ENCODE data around the gene TTC24.
A peak's percentile ranks its signal among the peaks of the same experiment; 100 is the strongest.

Gene TTC24

GRCh38 chr1:156591181-156591431, 11.6 kb downstream of the TTC24 start:
- H3K4me1 ChIP-seq (ENCODE audit: control insufficient read depth, low read depth, low read length) = peaks cover 7% of the 10 kb centered on the region
- peaks cover 30% of the 10 kb centered on the region for H3K36me3 ChIP-seq (ENCODE audit: control insufficient read depth, low read depth, low read length)
- H3K4me3 ChIP-seq (ENCODE audit: low read length) = peak overlapping the region; percentile 78
- no peaks in the 10 kb centered on the region for H3K27me3 ChIP-seq (ENCODE audit: control insufficient read depth, insufficient read depth, low read length)
- H3K27ac ChIP-seq (ENCODE audit: low read length) = peak overlapping the region; percentile 8
- no peaks in the 10 kb centered on the region for H3K9me3 ChIP-seq (ENCODE audit: control insufficient read depth, low read depth, low read length)
- H3K9ac ChIP-seq (ENCODE audit: low read length) = peak overlapping the region; percentile 73

DNA sequence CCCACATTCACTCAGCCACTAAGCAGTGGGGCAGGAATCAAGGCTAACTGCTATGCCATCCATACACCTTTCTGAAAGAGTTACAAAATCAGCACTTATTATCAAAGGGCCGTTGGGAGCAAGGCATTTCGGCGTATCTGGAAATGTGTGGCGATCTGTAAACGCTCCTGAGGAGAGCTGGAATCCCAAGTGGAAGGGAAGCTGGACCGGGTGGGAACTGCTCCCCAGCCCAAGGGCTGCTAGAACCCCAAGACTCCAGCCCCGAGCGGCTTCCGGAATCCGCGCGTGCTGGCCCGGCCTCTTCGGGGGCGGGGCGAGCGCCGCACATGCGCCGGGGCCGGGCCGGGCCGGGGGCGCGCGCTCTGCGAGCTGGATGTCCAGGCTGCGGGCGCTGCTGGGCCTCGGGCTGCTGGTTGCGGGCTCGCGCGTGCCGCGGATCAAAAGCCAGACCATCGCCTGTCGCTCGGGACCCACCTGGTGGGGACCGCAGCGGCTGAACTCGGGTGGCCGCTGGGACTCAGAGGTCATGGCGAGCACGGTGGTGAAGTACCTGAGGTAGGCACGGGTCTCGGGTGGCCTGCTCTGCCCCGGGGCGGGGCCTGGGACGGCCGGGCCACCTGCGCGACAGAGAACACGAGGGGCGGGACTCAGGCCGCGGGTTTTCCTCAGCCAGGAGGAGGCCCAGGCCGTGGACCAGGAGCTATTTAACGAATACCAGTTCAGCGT, 12.1 kb downstream of the TTC24 start, which contains the start of gene NAXE:
Gene NAXE (plus strand): TSS at position 345 of the 726 bp plus-strand sequence. CDS start 29 bp downstream, at position 374.
- Histone ChIP-seq H3K36me3 (ENCODE audit: control insufficient read depth, low read depth, low read length) (peaks cover 35% of the 10 kb centered on the region), H3K9me3 (ENCODE audit: control insufficient read depth, low read depth, low read length) (no peaks in the 10 kb centered on the region), H3K4me1 (ENCODE audit: control insufficient read depth, low read depth, low read length) (peaks cover 7% of the 10 kb centered on the region), H3K9ac (ENCODE audit: low read length) (peak within 1 kb of the TSS; percentile 73), H3K27ac (ENCODE audit: low read length) (peak within 1 kb of the TSS; percentile 60), H3K27me3 (ENCODE audit: control insufficient read depth, insufficient read depth, low read length) (no peaks in the 10 kb centered on the region), H3K4me3 (ENCODE audit: low read length) (peak within 1 kb of the TSS; percentile 78)

- H3K27me3 ChIP-seq (ENCODE audit: control insufficient read depth, insufficient read depth, low read length) = no peaks in the 10 kb centered on the region
- no peaks in the 10 kb centered on the region for H3K9me3 ChIP-seq (ENCODE audit: control insufficient read depth, low read depth, low read length)
- peak overlapping the region; percentile 60 for H3K27ac ChIP-seq (ENCODE audit: low read length)
- H3K4me1 ChIP-seq (ENCODE audit: control insufficient read depth, low read depth, low read length) = peaks cover 7% of the 10 kb centered on the region
- peaks cover 43% of the 10 kb centered on the region for H3K36me3 ChIP-seq (ENCODE audit: control insufficient read depth, low read depth, low read length)
- peak overlapping the region; percentile 73 for H3K9ac ChIP-seq (ENCODE audit: low read length)
- H3K4me3 ChIP-seq (ENCODE audit: low read length) = peak overlapping the region; percentile 78
These were observed 12.8 kb downstream of the TTC24 start for GRCh38 chr1:156592158-156592909.

GRCh38 chr1:156592910-156593660, 13.6 kb downstream of the TTC24 start:
- Histone ChIP-seq H3K27ac (ENCODE audit: low read length) (no peak overlapping the region), H3K9me3 (ENCODE audit: control insufficient read depth, low read depth, low read length) (no peaks in the 10 kb centered on the region), H3K9ac (ENCODE audit: low read length) (no peak overlapping the region), H3K4me3 (ENCODE audit: low read length) (peak overlapping the region; percentile 78), H3K4me1 (ENCODE audit: control insufficient read depth, low read depth, low read length) (peaks cover 7% of the 10 kb centered on the region), H3K27me3 (ENCODE audit: control insufficient read depth, insufficient read depth, low read length) (no peaks in the 10 kb centered on the region), H3K36me3 (ENCODE audit: control insufficient read depth, low read depth, low read length) (peaks cover 50% of the 10 kb centered on the region)

- Histone ChIP-seq H3K9ac (ENCODE audit: low read length) (no peak overlapping the region), H3K4me1 (ENCODE audit: control insufficient read depth, low read depth, low read length) (peaks cover 7% of the 10 kb centered on the region), H3K4me3 (ENCODE audit: low read length) (no peak overlapping the region), H3K9me3 (ENCODE audit: control insufficient read depth, low read depth, low read length) (no peaks in the 10 kb centered on the region), H3K27me3 (ENCODE audit: control insufficient read depth, insufficient read depth, low read length) (no peaks in the 10 kb centered on the region), H3K27ac (ENCODE audit: low read length) (no peak overlapping the region), H3K36me3 (ENCODE audit: control insufficient read depth, low read depth, low read length) (peaks cover 55% of the 10 kb centered on the region)
These were observed 14.1 kb downstream of the TTC24 start for GRCh38 chr1:156593661-156593989.

DNA sequence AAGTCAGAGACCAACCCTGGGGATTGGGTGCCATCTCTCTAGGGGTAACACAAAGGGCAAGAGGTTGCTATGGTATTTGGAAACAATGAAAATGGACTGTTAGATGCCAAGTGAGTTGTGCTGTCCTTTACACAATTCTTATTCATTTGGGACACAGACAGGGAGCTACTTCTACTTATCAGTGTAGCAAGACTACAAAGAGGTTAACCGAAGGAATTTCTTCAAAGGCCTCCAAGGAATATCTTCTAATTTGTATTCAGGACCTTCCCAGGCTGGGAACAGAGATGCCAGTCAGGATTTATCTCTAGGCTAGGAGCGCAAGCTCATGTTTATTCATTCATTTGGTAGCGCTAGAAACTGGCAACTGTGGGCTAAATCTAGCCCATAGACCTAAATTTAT, 14.7 kb downstream of the TTC24 start:
- Histone ChIP-seq H3K9me3 (ENCODE audit: control insufficient read depth, low read depth, low read length) (no peaks in the 10 kb centered on the region), H3K36me3 (ENCODE audit: control insufficient read depth, low read depth, low read length) (peaks cover 60% of the 10 kb centered on the region), H3K9ac (ENCODE audit: low read length) (no peak overlapping the region), H3K4me1 (ENCODE audit: control insufficient read depth, low read depth, low read length) (peaks cover 7% of the 10 kb centered on the region), H3K27ac (ENCODE audit: low read length) (no peak overlapping the region), H3K4me3 (ENCODE audit: low read length) (no peak overlapping the region), H3K27me3 (ENCODE audit: control insufficient read depth, insufficient read depth, low read length) (no peaks in the 10 kb centered on the region)

DNA sequence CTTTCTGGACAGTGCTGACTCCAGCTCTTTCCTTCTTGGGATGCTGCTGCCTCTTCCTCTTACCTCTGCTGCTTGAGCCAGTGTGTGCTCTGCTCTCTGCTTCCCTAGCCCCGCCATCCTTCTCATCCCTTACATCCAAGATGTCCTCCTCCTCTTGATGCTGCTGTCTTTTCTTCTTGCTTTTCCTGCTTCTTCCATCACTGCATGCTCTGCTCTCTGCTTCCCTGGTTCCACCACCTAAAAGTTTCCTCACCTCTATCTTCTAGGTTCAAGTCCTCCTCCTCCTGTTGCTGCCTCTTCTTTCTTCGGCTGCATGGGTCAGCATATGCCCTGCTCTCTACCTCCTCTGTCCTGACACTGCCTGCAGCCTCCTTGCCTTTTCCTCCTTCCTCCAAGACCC, 15.5 kb downstream of the TTC24 start:
- peaks cover 7% of the 10 kb centered on the region for H3K4me1 ChIP-seq (ENCODE audit: control insufficient read depth, low read depth, low read length)
- H3K9ac ChIP-seq (ENCODE audit: low read length) = no peak overlapping the region
- H3K36me3 ChIP-seq (ENCODE audit: control insufficient read depth, low read depth, low read length) = peaks cover 60% of the 10 kb centered on the region
- no peak overlapping the region for H3K27ac ChIP-seq (ENCODE audit: low read length)
- H3K4me3 ChIP-seq (ENCODE audit: low read length) = no peak overlapping the region
- H3K27me3 ChIP-seq (ENCODE audit: control insufficient read depth, insufficient read depth, low read length) = no peaks in the 10 kb centered on the region
- H3K9me3 ChIP-seq (ENCODE audit: control insufficient read depth, low read depth, low read length) = no peaks in the 10 kb centered on the region

DNA sequence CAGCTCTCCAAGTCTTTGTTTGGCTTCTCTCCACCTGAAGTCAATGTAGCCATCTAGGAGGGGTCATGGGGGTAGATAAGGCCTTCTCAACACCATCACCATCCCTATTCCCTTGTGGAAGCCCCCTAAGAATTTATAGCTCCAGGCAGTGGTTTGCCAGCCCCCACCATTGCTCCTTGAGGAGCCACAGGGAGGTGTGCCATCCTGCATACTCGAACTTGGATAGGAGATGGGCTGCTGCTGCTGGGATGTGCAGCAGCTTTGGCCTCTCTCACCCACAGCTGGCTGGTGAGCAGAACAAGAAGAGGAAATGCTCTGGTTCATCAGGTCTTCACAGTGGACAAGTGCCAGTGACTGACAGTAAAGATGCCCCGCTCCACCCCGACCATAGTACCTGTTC, 16.9 kb downstream of the TTC24 start:
- H3K27ac ChIP-seq (ENCODE audit: low read length) = no peak overlapping the region
- no peak overlapping the region for H3K9ac ChIP-seq (ENCODE audit: low read length)
- H3K27me3 ChIP-seq (ENCODE audit: control insufficient read depth, insufficient read depth, low read length) = no peaks in the 10 kb centered on the region
- no peak overlapping the region for H3K4me3 ChIP-seq (ENCODE audit: low read length)
- H3K9me3 ChIP-seq (ENCODE audit: control insufficient read depth, low read depth, low read length) = no peaks in the 10 kb centered on the region
- H3K4me1 ChIP-seq (ENCODE audit: control insufficient read depth, low read depth, low read length) = no peaks in the 10 kb centered on the region
- H3K36me3 ChIP-seq (ENCODE audit: control insufficient read depth, low read depth, low read length) = peaks cover 60% of the 10 kb centered on the region

- H3K36me3 ChIP-seq (ENCODE audit: control insufficient read depth, low read depth, low read length) = peaks cover 60% of the 10 kb centered on the region
- H3K9me3 ChIP-seq (ENCODE audit: control insufficient read depth, low read depth, low read length) = no peaks in the 10 kb centered on the region
- H3K4me3 ChIP-seq (ENCODE audit: low read length) = no peak overlapping the region
- no peak overlapping the region for H3K27ac ChIP-seq (ENCODE audit: low read length)
- no peaks in the 10 kb centered on the region for H3K27me3 ChIP-seq (ENCODE audit: control insufficient read depth, insufficient read depth, low read length)
- H3K9ac ChIP-seq (ENCODE audit: low read length) = no peak overlapping the region
- no peaks in the 10 kb centered on the region for H3K4me1 ChIP-seq (ENCODE audit: control insufficient read depth, low read depth, low read length)
These were observed 18.6 kb downstream of the TTC24 start for GRCh38 chr1:156598125-156598524.

GRCh38 chr1:156598731-156599432, 19.4 kb downstream of the TTC24 start:
- no peaks in the 10 kb centered on the region for H3K27me3 ChIP-seq (ENCODE audit: control insufficient read depth, insufficient read depth, low read length)
- no peak overlapping the region for H3K9ac ChIP-seq (ENCODE audit: low read length)
- H3K27ac ChIP-seq (ENCODE audit: low read length) = no peak overlapping the region
- H3K9me3 ChIP-seq (ENCODE audit: control insufficient read depth, low read depth, low read length) = no peaks in the 10 kb centered on the region
- H3K4me3 ChIP-seq (ENCODE audit: low read length) = no peak overlapping the region
- no peaks in the 10 kb centered on the region for H3K4me1 ChIP-seq (ENCODE audit: control insufficient read depth, low read depth, low read length)
- H3K36me3 ChIP-seq (ENCODE audit: control insufficient read depth, low read depth, low read length) = peaks cover 52% of the 10 kb centered on the region

DNA sequence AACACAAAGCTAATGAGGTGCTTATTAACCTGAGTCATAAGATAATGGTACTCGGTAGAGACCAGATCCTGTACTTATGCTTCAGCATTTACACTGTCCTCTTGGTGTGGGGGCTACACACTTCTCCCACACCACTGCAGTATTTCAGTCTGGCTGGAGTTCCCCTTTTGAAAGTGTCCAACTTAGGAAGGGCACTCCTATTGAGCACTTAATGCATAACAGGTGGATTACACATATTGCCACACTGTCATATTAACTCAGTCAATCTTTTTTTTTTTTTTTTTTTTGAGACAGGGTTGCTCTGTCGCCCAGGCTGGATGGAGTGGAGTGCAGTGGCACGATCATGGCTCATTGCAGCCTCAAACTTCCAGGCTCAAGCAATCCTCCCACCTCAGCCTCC, 20.3 kb downstream of the TTC24 start:
- Histone ChIP-seq H3K4me3 (ENCODE audit: low read length) (peak overlapping the region; percentile 99), H3K4me1 (ENCODE audit: control insufficient read depth, low read depth, low read length) (no peaks in the 10 kb centered on the region), H3K27me3 (ENCODE audit: control insufficient read depth, insufficient read depth, low read length) (no peaks in the 10 kb centered on the region), H3K9me3 (ENCODE audit: control insufficient read depth, low read depth, low read length) (no peaks in the 10 kb centered on the region), H3K27ac (ENCODE audit: low read length) (no peak overlapping the region), H3K36me3 (ENCODE audit: control insufficient read depth, low read depth, low read length) (peaks cover 43% of the 10 kb centered on the region), H3K9ac (ENCODE audit: low read length) (no peak overlapping the region)
